KMS-11 (cell line): ENCODE results near the gene GALNT2.

ENCODE experiments used
- H2AFZ ChIP-seq: fragments of 200-600 bp; sonication (generic); 2 replicates; pipeline ENCODE4 v1.6.1; 2016; ENCODE audit warnings: antibody characterized with exemption, mixed run types, low read depth
- H3K27ac ChIP-seq: fragments of 200-600 bp; sonication (generic); 2 replicates; pipeline ENCODE4 v1.6.1; 2016; ENCODE audit warnings: mild to moderate bottlenecking, mixed run types
- H3K27me3 ChIP-seq: fragments of 200-600 bp; sonication (generic); 2 replicates; pipeline ENCODE4 v1.6.1; 2017; ENCODE audit warnings: mild to moderate bottlenecking, low read depth, mixed run types, moderate library complexity; ENCODE audit not compliant: insufficient read depth
- H3K36me3 ChIP-seq: fragments of 200-600 bp; sonication (generic); 2 replicates; pipeline ENCODE4 v1.6.1; 2017; ENCODE audit warnings: mild to moderate bottlenecking, mixed run types; ENCODE audit not compliant: insufficient read depth
- H3K4me1 ChIP-seq: fragments of 200-600 bp; sonication (generic); 2 replicates; pipeline ENCODE4 v1.6.1; 2016; ENCODE audit warnings: mild to moderate bottlenecking, low read depth, mixed run types; ENCODE audit not compliant: poor library complexity, severe bottlenecking
- H3K4me2 ChIP-seq: fragments of 200-600 bp; sonication (generic); 2 replicates; pipeline ENCODE4 v1.7.0; 2016; ENCODE audit warnings: mild to moderate bottlenecking, mixed run types
- H3K4me3 ChIP-seq: fragments of 200-600 bp; sonication (generic); IDR thresholded peaks from 2 replicates; pipeline ENCODE4 v1.6.1; 2017; ENCODE audit warnings: low read depth, low read length, mixed read lengths; ENCODE audit not compliant: insufficient read depth
- H3K79me2 ChIP-seq: fragments of 200-600 bp; sonication (generic); 2 replicates; pipeline ENCODE4 v1.6.1; 2016; ENCODE audit warnings: low read depth, mixed run types; ENCODE audit not compliant: insufficient read depth
- H3K9ac ChIP-seq: fragments of 200-600 bp; sonication (generic); 2 replicates; pipeline ENCODE4 v1.6.1; 2016; ENCODE audit warnings: mild to moderate bottlenecking, mixed run types
- H4K20me1 ChIP-seq: fragments of 200-600 bp; sonication (generic); 2 replicates; pipeline ENCODE4 v1.6.1; 2016; ENCODE audit warnings: mild to moderate bottlenecking, mixed run types; ENCODE audit not compliant: insufficient read depth
- TF ChIP-seq, protein P1 (sequence below): fragments of 200-600 bp; sonication (generic); conservative IDR thresholded peaks from 2 replicates; pipeline ENCODE4 v1.6.1; 2017; ENCODE audit warnings: low read depth, mild to moderate bottlenecking, antibody characterized with exemption, low read length, moderate library complexity, mixed read lengths

The GALNT2 gene

DNA sequence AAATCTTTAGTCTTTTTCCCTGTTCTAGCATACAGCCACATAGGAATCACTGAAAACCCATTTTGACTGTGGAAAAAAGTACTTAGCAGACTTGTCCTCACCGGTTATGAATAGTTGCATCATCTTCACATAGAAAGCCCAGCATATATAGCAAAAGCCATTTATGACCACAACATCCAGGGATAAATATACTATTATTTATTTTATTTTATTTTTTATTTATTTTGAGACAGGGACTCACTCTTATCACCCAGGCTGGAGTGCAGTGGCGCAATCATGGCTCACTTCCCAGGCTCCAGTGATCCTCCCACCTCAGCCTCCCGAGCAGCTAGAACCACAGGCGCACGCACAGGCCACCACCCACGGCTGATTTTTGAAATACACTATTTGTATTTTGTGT lies 175.3 kb downstream of the GALNT2 start:
- H3K9ac ChIP-seq: no peak overlapping the region
- no peaks in the 10 kb centered on the region for H3K27me3 ChIP-seq
- no peak overlapping the region for H2AFZ ChIP-seq
- no peaks in the 10 kb centered on the region for H3K36me3 ChIP-seq
- no peak overlapping the region for H3K27ac ChIP-seq
- H3K4me3 ChIP-seq: no peak overlapping the region
- no peaks in the 10 kb centered on the region for H3K79me2 ChIP-seq
- no peaks in the 10 kb centered on the region; the same call in 1 of the 2 replicates for H4K20me1 ChIP-seq
- H3K4me1 ChIP-seq: no peaks in the 10 kb centered on the region
- TF ChIP-seq, protein P1, sequence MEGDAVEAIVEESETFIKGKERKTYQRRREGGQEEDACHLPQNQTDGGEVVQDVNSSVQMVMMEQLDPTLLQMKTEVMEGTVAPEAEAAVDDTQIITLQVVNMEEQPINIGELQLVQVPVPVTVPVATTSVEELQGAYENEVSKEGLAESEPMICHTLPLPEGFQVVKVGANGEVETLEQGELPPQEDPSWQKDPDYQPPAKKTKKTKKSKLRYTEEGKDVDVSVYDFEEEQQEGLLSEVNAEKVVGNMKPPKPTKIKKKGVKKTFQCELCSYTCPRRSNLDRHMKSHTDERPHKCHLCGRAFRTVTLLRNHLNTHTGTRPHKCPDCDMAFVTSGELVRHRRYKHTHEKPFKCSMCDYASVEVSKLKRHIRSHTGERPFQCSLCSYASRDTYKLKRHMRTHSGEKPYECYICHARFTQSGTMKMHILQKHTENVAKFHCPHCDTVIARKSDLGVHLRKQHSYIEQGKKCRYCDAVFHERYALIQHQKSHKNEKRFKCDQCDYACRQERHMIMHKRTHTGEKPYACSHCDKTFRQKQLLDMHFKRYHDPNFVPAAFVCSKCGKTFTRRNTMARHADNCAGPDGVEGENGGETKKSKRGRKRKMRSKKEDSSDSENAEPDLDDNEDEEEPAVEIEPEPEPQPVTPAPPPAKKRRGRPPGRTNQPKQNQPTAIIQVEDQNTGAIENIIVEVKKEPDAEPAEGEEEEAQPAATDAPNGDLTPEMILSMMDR: no peak
- no peak overlapping the region for H3K4me2 ChIP-seq

DNA sequence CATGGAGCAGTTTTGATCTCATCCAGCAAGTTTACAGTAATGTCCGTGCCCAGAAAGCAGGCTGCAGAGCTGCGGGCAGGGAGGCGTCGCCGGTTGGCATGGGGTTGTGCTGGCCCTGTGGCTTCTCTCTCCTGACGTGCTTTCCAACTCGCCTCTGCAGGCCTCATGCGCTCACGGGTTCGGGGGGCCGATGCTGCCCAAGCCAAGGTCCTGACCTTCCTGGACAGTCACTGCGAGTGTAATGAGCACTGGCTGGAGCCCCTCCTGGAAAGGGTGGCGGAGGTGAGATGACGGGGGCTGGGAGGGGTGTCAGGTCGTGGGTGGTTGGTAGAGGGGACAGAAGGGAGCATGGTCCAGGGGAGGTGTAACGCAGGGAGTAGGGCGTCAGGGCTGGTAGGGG lies 176.1 kb downstream of the GALNT2 start:
- Histone ChIP-seq H3K79me2 (no peaks in the 10 kb centered on the region), H3K4me3 (no peak overlapping the region), H3K27me3 (no peaks in the 10 kb centered on the region), H3K36me3 (no peaks in the 10 kb centered on the region), H3K27ac (no peak overlapping the region), H3K4me2 (no peak overlapping the region), H3K9ac (no peak overlapping the region), H2AFZ (no peak overlapping the region), H3K4me1 (no peaks in the 10 kb centered on the region), H4K20me1 (no peaks in the 10 kb centered on the region; the same call in 1 of the 2 replicates)
- TF ChIP-seq, protein P1: no peak

DNA sequence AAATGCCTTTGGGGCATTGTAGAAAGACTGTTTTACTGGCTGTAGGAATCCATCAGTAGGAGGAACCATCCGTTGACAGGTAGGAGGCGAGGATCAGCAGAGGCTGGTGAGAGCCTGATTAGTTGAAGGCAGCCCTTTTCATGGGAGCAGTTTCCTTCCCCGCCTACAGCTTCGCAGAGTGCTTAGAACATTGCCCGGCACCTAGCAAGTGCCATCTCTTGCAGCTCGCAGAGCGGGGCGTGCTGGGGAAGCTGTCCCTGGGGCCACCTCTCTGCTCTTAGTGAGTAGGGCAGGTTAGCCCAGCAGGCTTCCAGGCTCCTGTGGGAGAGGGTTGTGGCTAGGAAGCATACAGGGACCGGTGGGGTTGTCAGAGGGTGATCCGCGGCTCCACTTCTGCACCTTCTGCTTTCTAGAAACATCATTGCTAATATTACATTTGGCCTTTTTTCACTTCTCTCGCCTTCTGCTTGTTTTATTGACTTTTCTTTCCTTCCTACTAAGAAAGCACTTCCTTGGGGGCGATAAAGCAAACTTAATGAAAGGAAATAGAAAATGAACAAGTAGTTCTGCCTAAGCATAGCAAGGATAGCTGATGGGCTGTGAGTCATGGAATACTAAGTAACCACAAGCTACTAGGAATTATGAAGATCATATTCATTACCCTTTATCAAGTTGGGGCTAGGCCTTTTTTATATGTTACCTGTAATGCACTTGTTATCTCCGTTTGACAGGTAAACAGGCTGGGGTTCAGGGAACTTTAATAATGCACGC lies 176.7 kb downstream of the GALNT2 start:
- Histone ChIP-seq H3K79me2 (no peaks in the 10 kb centered on the region), H3K27me3 (no peaks in the 10 kb centered on the region), H3K36me3 (no peaks in the 10 kb centered on the region), H3K9ac (no peak overlapping the region), H3K4me2 (no peak overlapping the region), H3K4me3 (no peak overlapping the region), H2AFZ (no peak overlapping the region), H3K27ac (no peak overlapping the region), H4K20me1 (no peaks in the 10 kb centered on the region; the same call in 1 of the 2 replicates), H3K4me1 (no peaks in the 10 kb centered on the region)
- TF ChIP-seq, protein P1: no peak

DNA sequence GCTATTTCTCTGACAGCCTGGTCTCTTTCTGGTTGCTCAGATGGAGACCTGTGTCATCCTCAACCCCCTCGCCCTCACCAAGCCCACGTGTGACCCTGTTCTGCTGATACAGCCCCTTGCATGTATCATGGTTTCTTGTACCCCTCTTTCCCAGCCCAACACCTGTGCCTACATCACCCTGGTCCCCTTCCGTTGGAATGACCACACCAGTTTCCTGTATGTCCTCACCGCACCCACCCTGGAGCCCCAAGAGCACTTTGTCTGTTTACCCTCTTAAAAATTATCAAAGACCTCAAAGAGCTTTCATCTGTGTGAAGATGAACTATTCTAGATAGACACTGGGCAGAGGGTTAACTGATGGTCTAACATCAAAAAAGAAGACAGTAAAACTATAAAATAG lies 179.5 kb downstream of the GALNT2 start:
- TF ChIP-seq, protein P1: no peak
- H3K4me1 ChIP-seq: no peaks in the 10 kb centered on the region

More for the DNA sequence above, 179.5 kb downstream of the GALNT2 start:
- Histone ChIP-seq H4K20me1 (no peaks in the 10 kb centered on the region), H3K4me2 (no peak overlapping the region), H3K36me3 (no peaks in the 10 kb centered on the region; the same call in 1 of the 2 replicates), H3K79me2 (no peaks in the 10 kb centered on the region), H3K9ac (no peak overlapping the region), H3K27ac (no peak overlapping the region), H2AFZ (no peak overlapping the region), H3K4me3 (no peak overlapping the region), H3K27me3 (no peaks in the 10 kb centered on the region)
